Stimulated activated CD8-positive, alpha-beta memory T cell treated with anti-CD3 and anti-CD28 coated beads, Interleukin-15, amount 100 ng/mL, for 24 hours (primary cell): ENCODE measurements around the gene CEP19.

ENCODE experiments used
- DNase-seq: peaks from one replicate; pipeline ENCODE4 v3.0.0-alpha.2; 2020; ENCODE audit warnings: low read depth

CEP19 gene

GRCh38 chr3:196708467-196708866, 3.6 kb downstream of the CEP19 start:
- no peak for DNase-seq

- DNase-seq: no peak
These were observed 4.5 kb downstream of the CEP19 start for GRCh38 chr3:196707566-196707965.

DNA sequence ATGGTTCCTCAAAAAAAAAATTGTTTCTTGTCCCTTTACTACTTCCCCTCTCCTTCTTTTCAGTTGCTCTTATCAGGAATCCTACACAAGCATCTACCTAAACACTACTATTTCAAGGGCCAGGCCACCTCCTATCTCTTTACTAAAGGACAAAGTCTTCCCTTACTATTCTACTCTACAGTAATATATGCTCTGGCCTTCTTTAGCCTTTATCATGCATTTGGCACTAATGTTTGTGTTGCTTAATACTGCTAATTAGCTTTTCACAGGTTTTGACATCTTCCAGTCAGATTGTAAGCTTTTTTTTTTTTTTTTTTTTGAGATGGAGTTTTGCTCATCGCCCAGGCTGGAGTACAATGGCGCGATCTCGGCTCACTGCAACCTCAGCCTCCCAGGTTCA, 5.3 kb downstream of the CEP19 start:
- DNase-seq: no peak

GRCh38 chr3:196706327-196706726, 5.7 kb downstream of the CEP19 start:
- no peak for DNase-seq

- DNase-seq: no peak
These were observed 11.2 kb downstream of the CEP19 start for GRCh38 chr3:196700801-196701200.

- no peak for DNase-seq
These were observed 12.3 kb downstream of the CEP19 start for GRCh38 chr3:196699749-196700148.

DNA sequence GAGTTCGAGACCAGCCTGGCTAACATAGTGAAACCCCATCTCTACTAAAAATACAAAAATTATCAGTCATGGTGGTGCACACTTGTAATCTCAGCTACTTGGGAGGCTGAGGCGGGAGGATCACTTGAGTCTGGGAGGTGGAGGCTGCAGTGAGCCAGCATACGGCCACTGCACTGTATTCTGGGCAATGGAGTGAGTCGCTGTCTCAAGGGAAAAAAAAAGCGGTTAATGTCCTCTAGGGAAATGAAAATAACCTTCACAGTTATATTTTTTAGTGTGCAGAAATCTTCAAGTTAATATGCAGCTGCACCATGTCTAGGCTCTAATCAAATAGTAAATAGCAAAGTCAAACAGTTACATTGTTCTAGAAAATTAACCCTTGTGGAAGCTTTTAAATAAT, 14.8 kb downstream of the CEP19 start:
- DNase-seq: no peak

DNA sequence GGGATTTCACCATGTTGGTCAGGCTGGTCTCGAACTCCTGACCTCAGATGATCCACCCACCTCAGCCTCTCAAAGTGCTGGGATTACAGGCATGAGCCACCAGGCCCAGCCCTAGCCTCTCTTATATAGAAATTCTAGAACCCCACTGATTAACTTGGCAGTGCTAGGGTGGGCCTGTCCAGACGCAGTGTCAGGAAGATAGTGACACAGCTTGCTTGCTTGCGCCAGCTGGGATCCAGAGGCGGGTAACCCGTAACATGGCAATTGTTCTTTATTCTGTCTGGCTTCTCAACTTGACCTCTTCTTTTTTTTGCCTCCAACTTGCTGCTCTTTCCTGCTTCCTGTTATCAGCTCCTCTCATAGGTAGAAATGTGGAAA, 16.2 kb downstream of the CEP19 start:
- no peak for DNase-seq

- DNase-seq: no peak
These were observed 16.9 kb downstream of the CEP19 start for GRCh38 chr3:196694941-196695848.

DNA sequence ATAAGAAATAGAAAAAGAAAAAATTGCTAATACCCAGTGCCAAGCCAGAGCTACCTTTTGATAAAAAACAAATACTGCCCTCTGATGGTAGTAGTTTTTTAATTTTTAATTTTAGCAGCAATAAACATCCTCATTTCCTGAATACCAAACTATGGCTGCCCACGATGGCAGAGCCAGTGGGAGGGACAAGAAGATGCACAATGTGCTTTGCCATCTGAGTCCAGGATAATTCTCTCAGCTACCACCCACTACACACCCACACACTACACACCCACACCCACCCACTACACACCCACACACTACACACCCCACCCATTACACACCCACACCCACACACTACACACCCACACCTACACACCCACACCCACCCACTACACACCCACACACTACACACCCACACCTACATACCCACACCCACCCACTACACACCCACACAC, 17.8 kb downstream of the CEP19 start:
- DNase-seq: no peak

DNA sequence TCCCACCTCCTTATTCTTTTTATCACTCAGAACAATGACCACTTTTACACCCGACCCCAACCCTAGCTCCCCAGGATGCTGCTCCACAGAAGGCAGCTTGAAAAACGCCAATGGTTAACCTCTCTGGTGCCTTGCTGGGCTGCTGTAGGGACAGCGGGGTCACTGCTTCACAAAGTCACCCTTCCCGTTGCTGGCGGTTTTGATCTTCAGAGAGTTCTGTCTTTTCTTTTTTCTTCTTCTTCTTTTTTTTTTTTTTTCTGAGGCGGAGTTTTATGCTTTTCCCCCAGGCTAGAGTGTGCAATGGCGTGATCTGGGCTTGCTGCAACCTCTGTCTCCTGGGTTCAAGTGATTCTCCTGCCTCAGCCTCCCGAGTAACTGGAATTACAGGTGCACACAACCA, 20.7 kb downstream of the CEP19 start:
- DNase-seq: no peak

DNA sequence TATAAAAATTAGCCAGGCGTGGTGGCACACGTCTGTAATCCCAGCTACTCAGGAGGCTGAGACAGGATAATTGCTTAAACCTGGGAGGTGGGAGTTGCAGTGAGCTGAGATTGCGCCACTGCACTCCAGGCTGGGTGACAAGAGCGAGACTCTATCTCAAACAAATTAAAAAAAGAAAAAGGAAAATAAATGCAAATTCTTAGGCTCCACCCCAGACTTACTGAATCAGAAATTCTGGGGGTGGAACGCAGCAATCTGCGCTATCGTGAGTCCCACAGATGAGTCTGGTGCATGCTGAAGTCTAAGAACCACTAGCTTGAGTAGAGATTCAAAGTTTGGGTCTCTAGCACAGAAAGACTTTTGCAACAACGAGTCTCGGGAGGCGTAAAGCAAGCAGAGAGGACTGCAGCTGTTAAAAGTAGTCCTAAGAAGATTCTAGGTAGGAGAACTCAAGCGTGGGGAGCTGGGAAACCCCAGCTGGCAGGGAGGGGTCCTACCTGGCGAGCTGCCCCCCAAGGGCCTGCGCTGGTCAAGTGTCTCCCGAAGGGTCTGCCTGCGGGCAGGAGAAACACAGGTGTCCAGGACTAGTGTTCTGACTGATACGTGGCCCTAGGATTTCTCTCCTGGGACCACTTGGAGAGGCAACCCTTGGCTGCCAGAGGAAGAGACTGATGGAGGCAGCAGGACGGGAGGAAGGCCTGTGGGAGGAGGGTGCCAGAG, 21.9 kb downstream of the CEP19 start:
- DNase-seq: no peak

- no peak for DNase-seq
These were observed 23.7 kb downstream of the CEP19 start for GRCh38 chr3:196688349-196688748.

- DNase-seq: no peak
These were observed 25.6 kb downstream of the CEP19 start for GRCh38 chr3:196686436-196686835.

DNA sequence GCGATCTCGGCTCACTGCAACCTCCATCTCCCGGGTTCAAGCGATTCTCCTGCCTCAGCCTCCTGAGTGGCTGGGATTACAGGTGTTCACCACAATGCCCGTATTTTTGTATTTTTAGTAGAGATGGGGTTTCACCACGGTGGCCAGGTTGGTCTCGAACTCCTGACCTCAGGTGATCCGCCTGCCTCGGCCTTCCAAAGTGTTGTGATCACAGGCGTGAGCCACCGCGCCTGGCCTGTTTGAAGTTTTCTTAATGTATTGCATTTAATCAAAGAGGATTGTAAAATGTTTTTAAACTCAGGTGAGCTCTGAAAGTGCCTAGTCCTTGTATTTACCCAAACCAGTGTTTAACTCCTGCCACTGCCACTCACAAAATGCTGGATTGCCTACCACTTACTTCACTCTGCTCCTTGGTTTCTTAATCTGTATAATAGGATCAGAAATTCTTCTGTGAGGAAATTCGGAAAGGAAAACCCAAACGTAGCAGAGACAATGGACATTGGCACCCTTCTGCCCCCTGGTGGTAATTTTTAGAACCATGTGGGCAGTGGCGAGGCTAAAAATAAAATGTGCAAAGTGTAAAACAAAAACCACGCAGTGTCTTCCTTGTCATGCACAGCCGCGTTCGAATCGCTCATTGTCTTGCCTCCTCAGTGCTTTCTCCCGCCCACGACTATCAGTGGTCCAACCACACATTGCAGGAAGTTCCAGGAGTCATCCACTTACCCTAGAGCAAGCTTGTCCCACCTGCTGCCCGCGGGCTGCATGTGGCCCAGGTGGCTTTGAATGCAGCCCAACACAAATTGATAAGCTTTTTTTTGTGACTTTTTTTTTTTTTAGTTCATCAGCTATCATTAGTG, 27.3 kb downstream of the CEP19 start:
- peak; percentile 9 for DNase-seq

- no peak for DNase-seq
These were observed 34.1 kb downstream of the CEP19 start for GRCh38 chr3:196677931-196678330.

- DNase-seq: no peak
These were observed 34.7 kb downstream of the CEP19 start for GRCh38 chr3:196677353-196677752.

- no peak for DNase-seq
These were observed 38.4 kb downstream of the CEP19 start for GRCh38 chr3:196673632-196674031.

GRCh38 chr3:196670339-196670738, 41.7 kb downstream of the CEP19 start:
- DNase-seq: no peak

- DNase-seq: no peak
These were observed 44.8 kb downstream of the CEP19 start for GRCh38 chr3:196667056-196667825.

DNA sequence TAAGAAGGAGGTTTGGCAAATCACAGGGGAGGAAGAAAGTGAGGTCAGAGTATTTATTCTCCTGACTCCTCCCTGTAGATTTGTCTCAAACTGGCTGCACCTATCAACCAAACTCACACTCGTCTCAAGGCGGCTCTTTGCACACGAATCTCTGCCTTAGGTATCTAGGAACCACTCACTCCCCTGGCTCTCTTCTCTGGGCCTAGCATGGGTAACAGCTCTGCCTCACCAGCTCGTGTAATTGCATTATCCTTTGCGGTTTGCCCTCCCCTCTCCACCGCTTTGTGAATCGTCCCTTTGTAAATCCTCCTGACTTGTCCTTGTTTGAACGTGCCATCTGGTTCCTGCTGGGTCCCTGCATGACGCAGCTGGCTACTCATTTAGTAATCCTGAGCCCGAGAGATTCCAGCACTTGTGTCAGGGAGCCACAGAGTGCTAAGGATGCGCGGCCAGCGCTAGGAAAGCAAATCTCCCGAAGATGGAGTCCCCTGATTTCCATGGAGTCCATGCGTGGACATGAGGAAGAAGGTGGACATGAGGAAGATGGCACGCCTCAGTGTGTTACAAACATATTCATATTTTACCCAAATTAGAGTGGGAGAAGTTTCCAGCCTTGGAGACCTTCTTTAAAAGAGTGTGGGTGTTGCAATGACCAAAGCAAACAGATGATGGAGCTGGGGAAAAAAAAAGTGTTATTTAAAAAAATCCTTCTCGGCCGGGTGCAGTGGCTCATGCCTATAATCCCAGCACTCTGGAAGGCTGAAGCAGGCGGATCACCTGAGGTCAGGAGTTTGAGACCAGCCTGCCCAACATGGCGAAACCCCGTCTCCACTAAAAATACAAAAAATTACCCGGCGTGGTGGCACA, 45.8 kb downstream of the CEP19 start:
- DNase-seq: no peak
